ENCODE measurements around the gene KRTAP4-4.
"Not testable (repeated sequence)": the region's sequence is repeated elsewhere in the genome, so short reads cannot be mapped to it uniquely, and the experiment has no call there.

KRTAP4-4 gene

DNA sequence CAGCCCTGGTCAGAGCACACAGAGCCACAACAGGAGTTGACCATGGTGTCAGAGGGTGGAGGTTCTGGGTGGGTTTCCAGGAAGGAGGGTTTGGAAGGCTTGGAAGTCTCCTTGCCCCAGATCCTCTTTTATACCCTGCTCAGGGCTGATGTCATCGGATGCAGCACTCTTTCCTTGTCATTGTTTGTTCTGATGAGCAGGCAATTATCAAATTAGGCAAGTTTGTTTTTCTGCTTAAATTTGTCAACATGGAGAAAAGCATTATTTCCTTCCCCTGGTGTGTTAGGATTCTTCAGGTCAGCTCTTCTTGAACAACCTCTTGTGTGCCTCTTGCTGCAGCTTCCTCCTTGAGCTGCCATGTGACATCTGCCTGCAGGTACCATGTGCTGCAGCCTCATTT, at the start of gene KRTAP4-4:
Gene KRTAP4-4, minus strand, starts transcription at position 101 of the 400 bp plus-strand sequence. Its CDS starts 57 bp downstream, at position 44.
- Mint-ChIP-seq H3K27me3 (peaks cover 2% of the 10 kb centered on the region), H3K36me3 (no peaks in the 10 kb centered on the region)

DNA sequence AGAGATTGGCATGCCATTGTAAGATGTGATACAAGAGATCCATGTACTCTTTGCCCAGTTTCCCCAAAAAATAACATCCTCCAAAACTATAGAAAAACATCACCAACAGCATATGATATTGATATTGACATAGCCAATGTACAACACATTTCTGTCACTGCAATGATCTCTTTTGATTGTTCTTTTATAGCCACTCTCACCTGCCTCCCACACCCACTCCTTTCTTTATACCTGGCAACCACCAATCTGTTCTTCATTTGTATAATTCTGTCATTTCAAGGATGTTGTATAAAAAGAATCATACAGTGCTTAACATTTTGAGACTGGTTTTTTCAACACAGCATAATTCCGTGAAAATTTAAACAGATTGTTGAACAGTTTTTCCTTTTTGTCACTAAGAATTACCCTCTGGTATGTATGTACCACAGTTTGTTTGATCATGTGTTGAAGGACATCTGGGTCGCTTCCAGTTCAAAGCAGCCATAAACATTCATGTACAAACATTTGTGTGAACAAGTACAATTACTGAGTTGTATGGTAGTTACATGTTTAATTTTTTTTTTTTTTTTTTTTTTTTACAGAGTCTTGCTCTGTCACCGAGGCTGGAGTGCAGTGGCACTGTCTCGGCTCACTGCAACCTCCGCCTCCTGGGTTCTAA, 39.0 kb upstream of the KRTAP4-4 start:
- no peaks in the 10 kb centered on the region for H3K27me3 Mint-ChIP-seq
- H3K9me3 Mint-ChIP-seq, result no peaks in the 10 kb centered on the region
- H3K4me3 Mint-ChIP-seq, result no peak overlapping the region
- no peaks in the 10 kb centered on the region for H3K36me3 Mint-ChIP-seq
- H3K4me1 Mint-ChIP-seq, result no peaks in the 10 kb centered on the region
- H3K27ac Mint-ChIP-seq, result no peak overlapping the region

More for the DNA sequence above, at the start of gene KRTAP4-4:
- H3K4me3 Mint-ChIP-seq, result no peak within 1 kb of the TSS
- no peaks in the 10 kb centered on the region for H3K9me3 Mint-ChIP-seq
- H3K4me1 Mint-ChIP-seq, result no peaks in the 10 kb centered on the region
- H3K27ac Mint-ChIP-seq, result no peak within 1 kb of the TSS

DNA sequence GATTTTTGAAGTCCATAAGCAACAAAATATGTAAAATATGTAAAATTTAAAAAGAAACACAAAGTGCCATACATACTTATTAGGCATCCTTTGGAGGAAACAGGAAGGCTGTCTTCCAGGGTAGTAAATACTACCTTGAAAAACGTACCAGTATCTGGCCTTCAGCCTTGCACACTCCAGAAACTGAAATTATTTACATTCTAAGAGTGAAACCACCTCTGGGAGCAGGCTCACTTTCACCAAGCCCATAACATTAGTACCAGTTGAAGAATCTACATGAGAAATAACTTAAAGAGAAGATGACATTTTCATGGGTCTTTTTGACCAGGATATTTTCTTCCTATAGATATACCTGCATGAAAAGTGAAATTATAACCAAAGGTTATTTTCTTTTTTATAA, 35.5 kb upstream of the KRTAP4-4 start:
- Mint-ChIP-seq H3K36me3 (peaks cover 2% of the 10 kb centered on the region), H3K9me3 (no peaks in the 10 kb centered on the region), H3K4me1 (no peaks in the 10 kb centered on the region), H3K27me3 (no peaks in the 10 kb centered on the region), H3K4me3 (no peak overlapping the region), H3K27ac (no peak overlapping the region)

DNA sequence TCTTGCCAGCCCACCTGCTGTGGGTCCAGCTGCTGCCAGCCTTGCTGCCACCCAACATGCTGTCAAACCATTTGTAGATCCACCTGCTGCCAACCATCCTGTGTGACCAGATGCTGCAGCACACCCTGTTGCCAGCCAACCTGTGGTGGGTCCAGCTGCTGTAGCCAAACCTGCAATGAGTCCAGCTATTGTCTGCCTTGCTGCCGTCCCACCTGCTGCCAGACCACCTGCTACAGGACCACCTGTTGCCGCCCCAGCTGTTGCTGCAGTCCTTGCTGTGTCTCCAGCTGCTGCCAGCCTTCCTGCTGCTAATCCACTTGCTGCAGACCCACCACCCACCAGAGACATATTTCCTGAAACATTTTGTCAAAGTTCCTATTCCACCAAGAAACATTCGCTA, 29.8 kb upstream of the KRTAP4-4 start:
- H3K27ac Mint-ChIP-seq, result no peak overlapping the region
- peaks cover 2% of the 10 kb centered on the region for H3K36me3 Mint-ChIP-seq
- H3K4me1 Mint-ChIP-seq, result no peaks in the 10 kb centered on the region
- peaks cover 2% of the 10 kb centered on the region for H3K27me3 Mint-ChIP-seq
- H3K9me3 Mint-ChIP-seq, result no peaks in the 10 kb centered on the region
- H3K4me3 Mint-ChIP-seq, result no peak overlapping the region

- H3K4me1 Mint-ChIP-seq, H3K4me3 Mint-ChIP-seq, H3K36me3 Mint-ChIP-seq, H3K9me3 Mint-ChIP-seq, H3K27me3 Mint-ChIP-seq, H3K27ac Mint-ChIP-seq: not testable (repeated sequence)
These were observed 29.3 kb upstream of the KRTAP4-4 start, which contains the start of gene KRTAP9-1 for GRCh38 chr17:41189837-41190318. Gene KRTAP9-1, plus strand, starts transcription at chr17:41189887. Its CDS starts 0 bp downstream, at chr17:41189887.

DNA sequence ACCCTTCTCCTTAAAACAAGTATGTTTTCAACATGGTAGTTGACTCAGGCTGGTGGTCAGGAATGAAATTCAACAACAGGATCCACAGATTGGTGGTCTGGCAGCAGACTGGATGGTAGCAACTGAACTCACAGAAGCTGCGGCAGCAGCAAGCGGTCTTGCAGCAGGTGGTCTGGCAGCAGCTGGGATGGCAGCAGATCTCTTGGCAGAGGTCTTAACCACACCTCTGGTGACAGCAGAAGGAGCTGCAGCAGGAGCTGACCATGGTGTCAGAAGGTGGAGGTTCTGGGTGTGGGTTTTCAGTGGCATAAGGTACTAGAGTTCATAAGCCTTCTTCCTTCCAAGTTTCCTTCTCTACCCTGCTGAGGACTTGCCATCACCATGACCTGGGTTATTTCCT, 26.3 kb upstream of the KRTAP4-4 start:
- Mint-ChIP-seq H3K27ac (no peak overlapping the region), H3K4me3 (no peak overlapping the region), H3K9me3 (no peaks in the 10 kb centered on the region), H3K27me3 (peaks cover 2% of the 10 kb centered on the region), H3K4me1 (no peaks in the 10 kb centered on the region), H3K36me3 (no peaks in the 10 kb centered on the region)

- H3K27ac Mint-ChIP-seq, result no peak overlapping the region
- no peaks in the 10 kb centered on the region for H3K27me3 Mint-ChIP-seq
- no peaks in the 10 kb centered on the region for H3K4me1 Mint-ChIP-seq
- H3K9me3 Mint-ChIP-seq, result no peaks in the 10 kb centered on the region
- no peak overlapping the region for H3K4me3 Mint-ChIP-seq
- peaks cover 2% of the 10 kb centered on the region for H3K36me3 Mint-ChIP-seq
These were observed 24.5 kb upstream of the KRTAP4-4 start for GRCh38 chr17:41185001-41185400.

DNA sequence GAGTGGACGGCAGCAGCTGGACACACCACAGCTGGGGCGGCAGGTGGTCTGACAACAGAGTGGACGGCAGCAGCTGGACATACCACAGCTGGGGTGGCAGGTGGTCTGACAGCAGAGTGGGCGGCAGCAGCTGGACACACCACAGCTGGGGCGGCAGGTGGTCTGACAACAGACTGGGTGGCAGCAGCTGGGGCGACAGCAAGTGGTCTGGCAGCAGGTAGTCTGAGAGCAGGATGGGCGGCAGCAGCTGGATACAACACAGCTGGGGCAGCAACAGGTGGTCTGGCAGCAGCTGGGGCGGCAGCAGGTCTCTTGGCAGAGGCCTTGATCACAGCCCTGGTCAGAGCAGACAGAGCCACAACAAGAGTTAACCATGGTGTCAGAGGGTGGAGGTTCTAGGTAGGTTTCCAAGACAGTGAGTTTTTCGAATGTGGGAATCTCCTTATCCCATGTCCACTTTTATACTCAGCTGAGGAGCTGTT, 24.0 kb upstream of the KRTAP4-4 start, which contains the start of gene KRTAP4-1:
Gene KRTAP4-1, minus strand, starts transcription at position 432 of the 482 bp plus-strand sequence. Its CDS starts 57 bp downstream, at position 375.
- Mint-ChIP-seq H3K27me3 (no peaks in the 10 kb centered on the region), H3K4me1 (no peaks in the 10 kb centered on the region), H3K27ac (no peak within 1 kb of the TSS), H3K36me3 (peaks cover 2% of the 10 kb centered on the region), H3K9me3 (no peaks in the 10 kb centered on the region), H3K4me3 (no peak within 1 kb of the TSS)

- Mint-ChIP-seq H3K9me3 (no peaks in the 10 kb centered on the region), H3K36me3 (peaks cover 2% of the 10 kb centered on the region), H3K27ac (no peak overlapping the region), H3K4me1 (no peaks in the 10 kb centered on the region), H3K27me3 (no peaks in the 10 kb centered on the region), H3K4me3 (no peak overlapping the region)
These were observed 18.5 kb upstream of the KRTAP4-4 start for GRCh38 chr17:41178843-41179616.

GRCh38 chr17:41178341-41178740, 17.8 kb upstream of the KRTAP4-4 start:
- no peak overlapping the region for H3K27ac Mint-ChIP-seq
- no peak overlapping the region for H3K4me3 Mint-ChIP-seq
- H3K9me3 Mint-ChIP-seq, result no peaks in the 10 kb centered on the region
- no peaks in the 10 kb centered on the region for H3K27me3 Mint-ChIP-seq
- H3K36me3 Mint-ChIP-seq, result peaks cover 2% of the 10 kb centered on the region
- H3K4me1 Mint-ChIP-seq, result no peaks in the 10 kb centered on the region

DNA sequence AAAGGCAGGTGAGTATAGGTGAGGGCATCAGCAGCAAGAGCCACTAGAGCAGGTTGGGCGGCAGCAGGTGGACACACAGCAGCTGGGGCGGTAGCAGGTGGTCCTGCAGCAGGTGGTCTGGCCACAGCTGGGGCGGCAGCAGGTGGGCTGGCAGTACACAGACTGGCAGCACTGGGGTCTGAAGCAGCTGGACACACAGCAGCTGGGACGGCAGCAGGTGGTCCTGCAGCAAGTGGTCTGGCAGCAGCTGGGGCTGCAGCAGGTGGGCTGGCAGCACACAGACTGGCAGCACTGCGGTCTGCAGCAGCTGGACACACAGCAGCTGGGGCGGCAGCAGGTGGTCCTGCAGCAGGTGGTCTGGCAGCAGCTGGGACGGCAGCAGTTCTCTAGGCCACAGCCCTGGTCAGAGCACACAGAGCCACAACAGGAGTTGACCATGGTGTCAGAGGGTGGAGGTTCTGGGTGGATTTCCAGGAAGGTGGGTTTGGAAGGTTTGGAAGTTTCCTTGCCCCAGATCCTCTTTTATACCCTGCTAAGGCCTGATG, 17.3 kb upstream of the KRTAP4-4 start, which contains the start of gene KRTAP4-2:
Gene KRTAP4-2, minus strand, starts transcription at position 495 of the 545 bp plus-strand sequence. Its CDS starts 57 bp downstream, at position 438.
- H3K27me3 Mint-ChIP-seq, result no peaks in the 10 kb centered on the region
- H3K27ac Mint-ChIP-seq, result no peak within 1 kb of the TSS
- no peak within 1 kb of the TSS for H3K4me3 Mint-ChIP-seq
- H3K4me1 Mint-ChIP-seq, result no peaks in the 10 kb centered on the region
- no peaks in the 10 kb centered on the region for H3K9me3 Mint-ChIP-seq
- H3K36me3 Mint-ChIP-seq, result peaks cover 2% of the 10 kb centered on the region

- H3K4me1 Mint-ChIP-seq, result no peaks in the 10 kb centered on the region
These were observed 16.3 kb upstream of the KRTAP4-4 start for GRCh38 chr17:41176744-41177387.

GRCh38 chr17:41171886-41172285, 11.3 kb upstream of the KRTAP4-4 start:
- H3K27ac Mint-ChIP-seq, result no peak overlapping the region
- H3K4me3 Mint-ChIP-seq, result no peak overlapping the region
- no peaks in the 10 kb centered on the region for H3K36me3 Mint-ChIP-seq
- no peaks in the 10 kb centered on the region for H3K4me1 Mint-ChIP-seq
- no peaks in the 10 kb centered on the region for H3K27me3 Mint-ChIP-seq
- H3K9me3 Mint-ChIP-seq, result no peaks in the 10 kb centered on the region

More at GRCh38 chr17:41176744-41177387, 16.3 kb upstream of the KRTAP4-4 start:
- no peaks in the 10 kb centered on the region for H3K27me3 Mint-ChIP-seq
- H3K9me3 Mint-ChIP-seq, result no peaks in the 10 kb centered on the region
- no peak overlapping the region for H3K4me3 Mint-ChIP-seq
- H3K27ac Mint-ChIP-seq, result no peak overlapping the region
- H3K36me3 Mint-ChIP-seq, result peaks cover 2% of the 10 kb centered on the region

DNA sequence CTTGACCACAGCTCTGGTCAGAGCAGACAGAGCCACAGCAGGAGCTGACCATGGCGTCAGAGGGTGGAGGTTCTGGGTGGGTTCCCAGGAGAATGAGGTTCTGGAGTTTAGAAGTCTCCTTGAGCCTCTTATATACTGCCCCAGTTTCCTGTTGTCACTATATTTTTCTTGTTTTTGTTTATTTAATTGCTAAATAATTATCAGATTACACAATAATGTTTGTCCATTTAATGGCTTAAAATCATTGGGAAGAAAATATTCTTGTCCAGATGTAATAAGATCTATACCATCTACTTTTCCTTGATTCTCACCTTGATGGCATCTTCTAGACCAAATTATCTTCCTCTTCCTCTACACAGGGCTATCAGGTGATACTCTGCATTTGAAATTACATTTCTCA, 7.6 kb upstream of the KRTAP4-4 start, which contains the start of gene KRTAP4-3:
Gene KRTAP4-3, minus strand, starts transcription at position 101 of the 400 bp plus-strand sequence. Its CDS starts 49 bp downstream, at position 52.
- no peaks in the 10 kb centered on the region for H3K9me3 Mint-ChIP-seq
- no peak within 1 kb of the TSS for H3K27ac Mint-ChIP-seq
- no peaks in the 10 kb centered on the region for H3K36me3 Mint-ChIP-seq
- H3K4me3 Mint-ChIP-seq, result no peak within 1 kb of the TSS
- H3K4me1 Mint-ChIP-seq, result no peaks in the 10 kb centered on the region
- H3K27me3 Mint-ChIP-seq, result no peaks in the 10 kb centered on the region

GRCh38 chr17:41167561-41167960, 7.0 kb upstream of the KRTAP4-4 start:
- Mint-ChIP-seq H3K4me1 (no peaks in the 10 kb centered on the region), H3K9me3 (no peaks in the 10 kb centered on the region), H3K27me3 (no peaks in the 10 kb centered on the region), H3K27ac (no peak overlapping the region), H3K4me3 (no peak overlapping the region), H3K36me3 (no peaks in the 10 kb centered on the region)

Data from activated naive CD4-positive, alpha-beta T cell treated with anti-CD3 and anti-CD28 coated beads, Interleukin-2, amount 50 U/mL, for 24 hours (primary cell).